IPS-NIHi11 (cell line): ENCODE data around the gene CASQ2.

Source experiments
- DNase-seq: peaks from one replicate; pipeline ENCODE4 v3.0.0; 2012; ENCODE audit warnings: mixed read lengths, low spot score

CASQ2 gene

DNA sequence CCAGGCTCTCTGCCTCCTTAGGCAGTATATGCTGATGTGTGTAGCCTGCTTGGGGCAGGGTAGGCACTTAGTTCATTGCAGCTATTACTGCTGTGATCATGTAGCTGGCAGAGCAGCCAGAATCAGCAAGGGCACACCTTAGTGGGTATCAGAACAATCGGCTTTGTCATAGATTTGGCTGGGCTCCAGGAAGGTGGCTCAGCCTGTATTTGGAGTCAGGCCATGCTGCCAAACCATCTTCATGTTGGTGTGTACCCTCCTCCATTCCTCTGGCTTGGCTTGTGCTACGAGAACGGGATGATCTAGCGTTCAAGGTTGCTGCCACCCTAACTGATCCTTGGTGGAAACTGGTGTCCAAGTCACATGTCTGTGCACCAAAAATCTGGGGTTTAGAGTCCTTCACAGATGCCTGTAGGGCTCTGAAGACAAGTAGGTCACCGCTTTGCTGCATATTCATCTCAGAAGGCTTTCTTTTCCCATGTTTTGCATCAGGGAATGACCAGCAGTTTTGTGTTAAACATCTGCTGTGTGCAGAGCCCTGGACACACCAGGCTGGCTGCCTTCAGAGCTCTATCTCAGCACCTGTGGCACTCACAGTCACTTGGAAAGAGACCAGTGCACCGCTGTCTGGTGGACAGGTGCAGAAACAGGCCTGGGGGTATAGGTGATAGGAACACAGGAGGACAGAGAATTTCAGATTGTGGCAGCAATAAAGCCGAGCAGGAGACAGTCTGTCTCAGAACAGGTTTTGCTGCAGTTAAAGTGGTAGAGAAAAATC lies 103.0 kb downstream of the CASQ2 start:
- DNase-seq = no peak

DNA sequence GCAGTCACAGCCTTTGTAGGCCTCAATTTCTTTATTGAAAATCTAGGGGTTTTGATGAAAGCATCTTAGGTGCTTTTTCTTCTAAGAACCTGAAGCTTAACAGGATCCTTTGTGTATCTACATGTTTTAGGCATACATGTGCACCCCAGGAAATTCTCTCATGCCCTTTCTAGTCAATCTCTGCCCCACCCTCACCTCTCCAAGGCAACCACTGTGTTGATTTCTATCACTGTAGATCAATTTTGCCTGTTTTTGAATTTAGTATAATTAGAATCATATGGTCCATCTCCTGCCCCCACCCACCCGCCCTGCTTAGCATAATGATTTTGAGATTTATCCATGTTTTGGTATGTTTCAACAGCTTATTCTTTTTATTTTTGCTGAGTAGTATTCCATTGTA lies 107.4 kb downstream of the CASQ2 start:
- DNase-seq = no peak

DNA sequence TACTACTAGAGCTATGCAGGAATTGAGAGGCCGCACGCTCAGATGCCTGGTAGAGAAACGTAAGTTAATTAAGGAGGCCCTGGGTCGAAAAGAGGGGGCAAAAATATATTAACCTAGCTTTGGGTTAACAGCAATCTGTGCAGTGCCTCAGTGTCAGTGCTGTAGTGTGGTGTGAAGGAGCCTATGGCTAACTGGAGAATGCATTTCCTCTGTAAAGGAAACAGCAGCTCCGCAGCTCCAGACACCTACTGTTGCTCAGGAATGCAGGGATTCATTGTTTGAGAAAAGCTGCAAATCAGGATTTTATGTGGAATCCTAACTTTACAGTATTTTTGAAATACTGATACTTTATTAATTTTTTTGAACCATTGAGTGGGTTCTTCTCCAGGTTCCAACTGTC lies 108.4 kb downstream of the CASQ2 start:
- DNase-seq = no peak

DNA sequence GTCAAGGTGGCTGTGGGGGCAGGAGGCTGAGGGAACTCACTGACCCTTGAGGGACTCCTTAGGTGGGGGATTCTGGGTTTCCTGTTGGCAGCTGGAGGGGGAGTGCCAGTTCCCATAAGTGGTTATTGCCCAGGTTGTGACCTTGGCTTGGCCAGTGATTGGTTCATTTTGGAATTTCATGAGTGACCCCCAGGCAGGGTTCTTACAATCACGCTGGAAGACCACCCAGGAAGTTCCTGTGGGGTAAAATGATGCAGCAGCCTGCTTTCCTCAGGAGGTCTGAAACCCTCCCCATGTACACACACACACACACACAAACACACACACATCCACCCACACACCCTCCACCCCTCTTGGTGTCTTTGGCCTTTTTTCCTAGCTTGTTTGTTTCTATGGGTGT lies 109.9 kb downstream of the CASQ2 start:
- DNase-seq = no peak

DNA sequence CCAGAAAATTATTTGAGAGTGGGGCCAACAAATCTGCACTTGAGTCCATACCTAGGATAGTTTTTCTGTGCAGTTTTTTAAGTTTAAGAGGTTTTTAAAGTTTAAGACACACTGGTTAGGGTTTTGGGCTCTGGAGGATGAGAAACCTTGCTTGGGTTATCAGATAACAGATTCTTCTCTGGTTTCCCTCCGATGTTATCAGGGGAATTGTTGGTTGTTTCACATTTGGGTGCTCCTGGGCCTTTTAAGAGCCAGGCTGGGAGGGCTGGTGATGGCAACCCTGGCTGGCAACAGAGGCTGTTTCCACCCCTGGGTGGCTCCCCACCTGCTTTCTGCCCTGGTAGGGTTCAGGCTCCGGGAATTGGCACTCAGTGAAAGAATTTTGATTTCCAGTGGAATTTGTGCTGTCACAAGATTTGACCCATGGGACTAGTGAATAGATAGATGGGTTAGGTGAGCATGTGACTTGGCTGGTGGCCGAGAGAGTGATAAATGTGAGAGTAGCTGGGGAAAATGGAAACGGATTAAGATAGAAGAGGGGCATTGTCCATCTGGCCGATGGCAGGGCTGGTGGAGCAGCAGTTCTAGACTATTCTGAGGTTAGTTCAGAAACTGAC lies 111.9 kb downstream of the CASQ2 start:
- DNase-seq = no peak

DNA sequence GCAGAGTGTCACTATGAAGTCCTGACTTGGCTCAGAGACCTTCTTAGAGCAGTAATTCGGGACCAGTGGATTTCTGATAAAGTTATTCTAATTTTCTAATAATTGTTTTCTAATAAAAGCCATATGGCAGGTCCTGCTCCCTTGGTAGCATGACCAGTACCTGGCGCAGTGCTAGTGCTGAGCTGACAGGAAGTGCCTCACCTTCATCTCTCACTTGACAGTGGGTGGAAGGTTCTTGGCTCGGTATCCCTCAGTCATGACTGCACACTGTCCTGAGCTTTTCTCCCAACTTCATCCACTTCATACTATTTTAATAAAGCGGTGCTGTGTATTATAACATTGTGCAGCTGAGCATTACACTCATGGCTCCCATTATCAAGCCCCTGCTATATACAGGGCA lies 112.6 kb downstream of the CASQ2 start:
- DNase-seq = no peak

DNA sequence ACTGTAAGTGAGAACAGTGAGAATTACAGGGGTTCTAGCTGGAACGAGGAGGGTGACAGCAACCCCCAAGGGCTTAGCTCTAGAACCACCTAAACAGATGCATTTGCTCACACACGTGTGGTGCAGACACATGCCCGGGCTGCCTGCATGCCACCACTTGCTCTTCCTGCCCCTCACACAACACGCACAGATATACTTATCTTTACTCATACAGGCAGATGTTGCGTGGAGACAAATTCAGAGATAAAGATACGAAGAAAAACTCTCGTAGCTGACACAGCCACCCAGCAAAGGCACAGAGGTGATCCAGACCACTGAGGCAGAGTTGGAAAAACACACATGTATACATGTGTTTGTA lies 113.2 kb downstream of the CASQ2 start:
- DNase-seq = no peak

DNA sequence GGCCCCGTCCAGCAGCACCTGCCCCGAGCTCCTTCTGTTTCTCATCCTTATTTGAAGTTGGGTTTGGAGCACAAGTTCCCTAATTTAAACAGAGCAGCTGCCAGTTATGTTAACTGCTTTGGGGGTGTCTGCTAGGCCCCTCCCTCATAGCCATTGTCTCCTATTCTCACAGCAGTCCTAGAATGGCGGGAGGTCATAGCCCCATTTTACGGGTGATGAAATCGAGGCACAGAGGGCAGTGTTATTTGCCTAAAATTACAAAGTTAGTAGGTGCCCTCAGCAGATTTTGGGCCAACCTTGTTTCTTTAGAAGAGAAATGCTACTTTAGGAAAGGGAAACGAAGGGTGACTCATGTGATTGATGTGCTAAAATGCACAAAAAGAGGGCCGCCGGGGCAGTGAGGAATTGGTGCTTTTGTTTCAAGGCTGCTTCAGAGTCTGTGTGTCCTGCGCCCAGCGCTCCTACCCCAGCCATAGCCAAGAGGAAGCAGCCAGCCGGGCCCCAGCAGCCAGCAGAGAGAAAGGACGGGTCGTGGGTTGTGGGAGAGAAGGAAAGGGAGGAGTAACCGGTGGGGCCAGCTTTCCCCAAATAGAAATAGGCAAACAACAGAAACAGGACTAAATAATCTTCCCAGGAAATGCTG lies 113.7 kb downstream of the CASQ2 start:
- DNase-seq = peak; percentile 45

DNA sequence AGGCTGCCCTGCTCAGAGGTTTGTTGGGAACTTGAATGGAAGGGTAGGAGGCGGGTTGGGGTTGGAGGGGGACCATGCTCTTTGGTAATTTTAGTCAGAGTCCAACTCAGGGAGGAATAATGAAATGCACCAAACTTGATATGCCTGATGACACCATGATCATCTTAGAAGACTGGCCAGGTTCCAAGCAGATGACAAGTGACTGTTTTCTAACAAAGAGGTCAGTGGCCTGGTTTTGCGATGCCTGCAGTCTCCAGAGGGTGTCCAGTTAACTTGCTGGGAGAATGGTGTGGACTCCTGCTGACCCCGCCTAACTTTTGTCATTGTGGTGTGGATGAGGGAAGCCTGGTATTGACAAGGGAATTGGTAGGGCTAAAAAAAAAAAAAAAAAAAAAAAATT lies 114.4 kb downstream of the CASQ2 start:
- DNase-seq = no peak

DNA sequence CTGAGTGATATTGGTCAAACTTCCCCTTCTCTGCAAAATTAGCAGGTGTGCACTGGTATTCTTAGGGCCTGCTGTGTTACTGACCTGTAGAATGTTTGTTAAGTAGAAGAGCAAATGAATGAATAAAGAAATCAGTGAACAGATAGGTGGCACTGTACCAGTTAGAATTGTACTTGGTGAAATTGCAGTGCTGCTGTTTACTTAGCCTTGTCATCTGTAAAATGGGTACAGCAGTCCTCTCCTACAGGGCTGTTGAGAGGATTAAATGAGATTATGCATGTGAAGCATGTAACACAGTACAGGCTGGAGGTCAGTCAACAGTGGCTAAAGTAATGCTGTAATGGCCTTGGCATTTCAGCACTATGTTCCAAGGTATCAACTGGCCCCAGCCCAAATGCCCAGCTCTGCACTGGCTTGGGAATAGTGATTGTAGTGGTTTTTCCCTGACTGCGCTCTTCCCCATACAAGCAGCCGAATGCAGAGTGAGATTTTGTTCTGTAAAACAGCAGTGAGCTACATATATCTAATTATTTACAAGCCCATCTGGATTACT lies 116.2 kb downstream of the CASQ2 start:
- no peak for DNase-seq

DNA sequence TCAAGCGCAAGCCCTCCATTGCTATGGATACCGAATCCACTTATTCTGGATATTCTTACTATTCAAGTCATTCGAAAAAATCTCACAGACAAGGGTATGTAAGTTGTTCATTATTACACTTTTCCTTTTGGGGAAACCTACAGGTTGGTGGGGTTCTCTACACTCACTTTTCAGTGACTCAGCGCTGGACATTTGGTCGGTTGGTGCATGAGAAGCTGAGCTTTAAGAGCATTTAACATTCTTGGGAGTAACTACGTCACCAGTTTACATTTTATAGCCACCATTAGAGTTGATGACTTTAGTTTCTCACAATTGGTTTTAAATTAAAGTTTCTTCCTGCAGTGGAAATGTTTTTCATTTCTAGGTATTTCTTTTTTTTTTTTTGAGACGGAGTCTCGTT lies 117.1 kb downstream of the CASQ2 start:
- DNase-seq = no peak

DNA sequence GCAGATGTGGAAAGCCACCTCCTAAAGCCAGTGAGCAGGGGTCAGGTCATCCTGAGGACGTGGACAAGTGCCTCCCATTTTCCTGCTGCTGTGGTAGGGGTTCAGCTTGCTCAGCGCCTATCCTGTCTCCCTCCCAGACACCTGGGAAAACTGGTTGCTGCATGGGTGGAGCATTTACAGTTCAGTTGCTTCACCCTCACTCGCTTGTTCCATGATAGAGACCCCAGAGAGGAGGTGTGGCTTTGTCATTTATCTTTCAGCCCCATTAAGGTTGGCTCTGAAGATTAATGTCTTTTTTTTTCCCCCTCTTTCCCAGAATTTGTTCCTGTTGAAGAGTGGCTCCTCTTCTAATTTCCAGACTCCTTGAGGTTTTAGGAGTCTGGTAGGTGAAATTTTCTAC lies 117.6 kb downstream of the CASQ2 start:
- no peak for DNase-seq
